ENCODE data around the gene ASB3.

GRCh38 chr2:53784436-53784835 lies 2.3 kb downstream of the ASB3 start:
- TF ChIP-seq CTCF (IDR thresholded peaks at IDR 0.05) (no peak), POLR2A (IDR thresholded peaks at IDR 0.05) (no peak)

Measured in lower leg skin (tissue), 3 donors.